Ureter (tissue), 1 donor: ENCODE results near the gene PDZD7. TPM values are rescaled to one million over a fixed set of nuclear protein-coding genes. Genes with fewer than 3 reads are reported as not detected.
"Not testable (repeated sequence)": the region's sequence is repeated elsewhere in the genome, so short reads cannot be mapped to it uniquely, and the experiment has no call there.

Source experiments
- DNase-seq: peaks from one replicate; pipeline ENCODE4 v3.0.0-alpha.2; 2020; ENCODE audit warnings: low spot score
- total RNA-seq: library from RNA; stranded (reverse); gene quantifications from one replicate; pipeline ENCODE4 v1.2.4, GENCODE V29; 2023
- donor health status: DM: yes; HTN: yes; CAD: no.

The PDZD7 gene
- total RNA-seq, 1 donor from 2014 or later = 0.18 TPM

GRCh38 chr10:101040851-101041250 is 9.9 kb upstream of the PDZD7 start:
- DNase-seq = no peak

GRCh38 chr10:101040061-101040460 is 9.1 kb upstream of the PDZD7 start:
- no peak for DNase-seq

GRCh38 chr10:101038484-101038883 is 7.6 kb upstream of the PDZD7 start:
- no peak for DNase-seq

- no peak for DNase-seq
Measured at GRCh38 chr10:101036726-101037125, 5.8 kb upstream of the PDZD7 start.

GRCh38 chr10:101035916-101036702 is 5.2 kb upstream of the PDZD7 start:
- no peak for DNase-seq

GRCh38 chr10:101035314-101035713 is 4.4 kb upstream of the PDZD7 start:
- no peak for DNase-seq

GRCh38 chr10:101034404-101034803 is 3.5 kb upstream of the PDZD7 start:
- not testable (repeated sequence) for DNase-seq

- no peak for DNase-seq
Measured at GRCh38 chr10:101033276-101033675, 2.3 kb upstream of the PDZD7 start.

- DNase-seq = peak; percentile 74
Measured at GRCh38 chr10:101032637-101033224, 1.8 kb upstream of the PDZD7 start.

GRCh38 chr10:101031796-101032636 is 1.1 kb upstream of the PDZD7 start:
- DNase-seq = peak; percentile 83

GRCh38 chr10:101030496-101031127 is 317 bp downstream of the PDZD7 start:
- DNase-seq = no peak

GRCh38 chr10:101029520-101030295 is 1.2 kb downstream of the PDZD7 start:
- no peak for DNase-seq

GRCh38 chr10:101028446-101029337 is 2.2 kb downstream of the PDZD7 start:
- DNase-seq = no peak

- no peak for DNase-seq
Measured at GRCh38 chr10:101027106-101027720, 3.7 kb downstream of the PDZD7 start.

- DNase-seq = no peak
Measured at GRCh38 chr10:101022967-101023705, 7.8 kb downstream of the PDZD7 start.

- no peak for DNase-seq
Measured at GRCh38 chr10:101021692-101022251, 9.2 kb downstream of the PDZD7 start.

GRCh38 chr10:101021239-101021638 is 9.7 kb downstream of the PDZD7 start:
- no peak for DNase-seq

- DNase-seq = no peak
Measured at GRCh38 chr10:101020427-101021075, 10.4 kb downstream of the PDZD7 start.
